Lung (tissue), 12 donors: Measurements from ENCODE around the gene MUC20. TPM values are rescaled to one million over a fixed set of nuclear protein-coding genes. Genes with fewer than 3 reads are reported as not detected.
"Not testable (repeated sequence)": the region's sequence is repeated elsewhere in the genome, so short reads cannot be mapped to it uniquely, and the experiment has no call there.

Experiments used
- ATAC-seq: fragments of 200-7000 bp; cut with Tn5 transposase; one replicate; pipeline ENCODE4 v1.9.1; 2020; ENCODE audit warnings: moderate number of reproducible peaks; ENCODE audit not compliant: insufficient read depth, low FRiP score
- DNase-seq, 3 donors: peaks; one replicate each; pipeline ENCODE4 v3.0.0-alpha.2; 2013 to 2017
- H3K27ac ChIP-seq, 2 donors: one replicate each; pipeline ENCODE4 v1.5.1; 2013; ENCODE audit warnings: mild to moderate bottlenecking in 2 of 2, moderate library complexity in 2 of 2, control low read depth in 1 of 2, inconsistent platforms in 1 of 2, low read depth in 1 of 2, low read length in 1 of 2
- H3K27me3 ChIP-seq, 3 donors: one replicate each; pipeline ENCODE4 v1.5.1; 2013; ENCODE audit warnings: low read length in 2 of 3; ENCODE audit not compliant: control insufficient read depth in 3 of 3, insufficient read depth in 3 of 3
- H3K36me3 ChIP-seq, 4 donors: one replicate each; pipeline ENCODE4 v1.5.1; 2013; ENCODE audit warnings: low read length in 4 of 4, mild to moderate bottlenecking in 1 of 4, moderate library complexity in 1 of 4; ENCODE audit not compliant: control insufficient read depth in 4 of 4, insufficient read depth in 4 of 4
- H3K4me1 ChIP-seq, 5 donors: one replicate each; pipeline ENCODE4 v1.5.1; 2013; ENCODE audit warnings: low read length in 5 of 5, mild to moderate bottlenecking in 2 of 5, moderate library complexity in 1 of 5; ENCODE audit not compliant: control insufficient read depth in 5 of 5, insufficient read depth in 5 of 5
- H3K4me3 ChIP-seq: one replicate; pipeline ENCODE4 v1.5.1; 2013; ENCODE audit warnings: mild to moderate bottlenecking, control low read depth, moderate library complexity
- H3K9ac ChIP-seq, 2 donors: one replicate each; pipeline ENCODE4 v1.5.1; 2013; ENCODE audit warnings: low read length in 2 of 2, control low read depth in 1 of 2; ENCODE audit not compliant: insufficient read depth in 1 of 2
- H3K9me3 ChIP-seq, 4 donors: one replicate each; pipeline ENCODE4 v1.5.1; 2013; ENCODE audit warnings: low read length in 3 of 4, mild to moderate bottlenecking in 1 of 4, moderate library complexity in 1 of 4; ENCODE audit not compliant: control insufficient read depth in 4 of 4, insufficient read depth in 3 of 4
- whole genome bisulfite sequencing, 2 donors: extraction: QIAGEN DNeasy Blood & Tissue Kit; methylation state at CpG; one replicate each; pipeline ENCODE4 v1.1.7; 2013; 5-methylcytosine and 5-hydroxymethylcytosine counted together
- polyA plus RNA-seq, 2 donors: library from polyadenylated mRNA; stranded (reverse); fragments of 200-250 nt; gene quantifications; one replicate each; pipeline ENCODE4 v1.2.1, GENCODE V29; 2013
- total RNA-seq, 2 donors: library from RNA; depleted of rRNA in 1 of 2; stranded (reverse); fragments of >200 nt in 1 of 2; gene quantifications; one replicate each; pipeline ENCODE4 v1.2.1, GENCODE V29; 2014 to 2021
- TF ChIP-seq, protein P1 (sequence below): IDR thresholded peaks from 2 replicates; pipeline ENCODE4 v1.5.1; 2012; ENCODE audit warnings: mild to moderate bottlenecking; ENCODE audit errors: control extremely low read depth, extremely low read depth
- donor health status: control.
- donor health status: control.
- donor health status: Bipolar disorder and iron deficiency.
- donor health status: healthy.
- donor health status: DM: yes; HTN: yes; CAD: no.

Gene MUC20
- total and polyA plus RNA-seq, 4 donors = 11.0 to 23.9 (median 18.2) TPM

DNA sequence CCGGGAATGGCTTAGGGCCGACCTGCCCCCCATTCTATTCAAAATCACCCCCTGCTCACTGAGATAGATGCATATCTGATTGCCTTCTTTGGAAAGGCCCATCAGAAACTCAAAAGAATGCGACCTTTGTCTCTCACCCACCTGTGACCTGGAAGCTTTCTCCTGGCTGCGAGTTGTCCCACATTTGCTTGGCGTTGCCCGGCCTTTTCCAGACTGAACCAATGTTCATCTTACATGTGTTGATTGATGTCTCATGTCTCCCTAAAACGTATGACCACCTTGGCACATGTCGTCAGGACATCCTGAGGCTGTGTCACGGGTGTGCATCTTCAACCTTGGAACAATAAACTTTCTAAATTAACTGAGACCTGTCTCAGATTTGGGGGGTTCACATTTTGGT, 3.4 kb upstream of the MUC20 start:
- WGBS, 2 donors = 77 to 78% methylated on average over 9 of the region's 9 CpGs
- Histone ChIP-seq H3K4me3 (no peak overlapping the region), H3K9me3 (no peaks in the 10 kb centered on the region), H3K9ac (no peak overlapping the region), H3K36me3 (peaks cover 0 to 9% (median 3%) of the 10 kb centered on the region in 4 donors), H3K27ac (no peak overlapping the region), H3K4me1 (no peaks in the 10 kb centered on the region), H3K27me3 (no peaks in the 10 kb centered on the region)
- TF ChIP-seq, protein P1, sequence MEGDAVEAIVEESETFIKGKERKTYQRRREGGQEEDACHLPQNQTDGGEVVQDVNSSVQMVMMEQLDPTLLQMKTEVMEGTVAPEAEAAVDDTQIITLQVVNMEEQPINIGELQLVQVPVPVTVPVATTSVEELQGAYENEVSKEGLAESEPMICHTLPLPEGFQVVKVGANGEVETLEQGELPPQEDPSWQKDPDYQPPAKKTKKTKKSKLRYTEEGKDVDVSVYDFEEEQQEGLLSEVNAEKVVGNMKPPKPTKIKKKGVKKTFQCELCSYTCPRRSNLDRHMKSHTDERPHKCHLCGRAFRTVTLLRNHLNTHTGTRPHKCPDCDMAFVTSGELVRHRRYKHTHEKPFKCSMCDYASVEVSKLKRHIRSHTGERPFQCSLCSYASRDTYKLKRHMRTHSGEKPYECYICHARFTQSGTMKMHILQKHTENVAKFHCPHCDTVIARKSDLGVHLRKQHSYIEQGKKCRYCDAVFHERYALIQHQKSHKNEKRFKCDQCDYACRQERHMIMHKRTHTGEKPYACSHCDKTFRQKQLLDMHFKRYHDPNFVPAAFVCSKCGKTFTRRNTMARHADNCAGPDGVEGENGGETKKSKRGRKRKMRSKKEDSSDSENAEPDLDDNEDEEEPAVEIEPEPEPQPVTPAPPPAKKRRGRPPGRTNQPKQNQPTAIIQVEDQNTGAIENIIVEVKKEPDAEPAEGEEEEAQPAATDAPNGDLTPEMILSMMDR = no peak
- DNase-seq (no peak), ATAC-seq (no peak)

DNA sequence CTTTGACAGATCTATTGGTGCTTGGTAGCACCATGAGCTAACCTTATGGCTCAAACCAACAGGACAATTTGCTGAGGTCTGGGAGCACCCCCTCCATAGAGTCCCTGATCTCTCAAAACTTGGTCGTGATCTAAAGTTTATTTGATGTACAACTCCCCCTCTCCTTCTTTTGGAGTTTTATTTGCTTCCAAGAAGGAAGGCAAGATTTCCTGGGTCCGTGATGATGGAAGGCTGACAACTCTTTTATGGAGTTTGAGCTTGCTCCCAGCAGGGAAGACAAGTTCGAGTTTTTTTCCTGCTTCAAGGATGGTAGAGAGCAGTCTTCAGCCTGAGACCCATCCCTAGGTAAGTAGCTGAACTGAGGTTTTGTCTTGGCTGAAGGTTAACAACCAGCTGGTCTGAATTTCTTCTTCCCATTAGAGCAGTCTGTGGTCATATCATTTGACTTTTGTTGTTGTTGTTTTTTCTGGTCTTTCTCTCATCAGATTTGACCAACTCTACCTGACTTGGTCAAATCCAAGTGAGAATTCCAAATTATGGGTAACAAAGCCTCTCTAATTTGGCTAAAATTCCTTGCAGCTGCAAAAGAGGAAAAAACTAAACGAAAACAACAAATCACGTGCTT, 2.8 kb upstream of the MUC20 start:
- no peak overlapping the region for H3K4me3 ChIP-seq
- H3K9me3 ChIP-seq = no peaks in the 10 kb centered on the region
- DNase-seq (no peak), ATAC-seq (no peak)
- no peaks in the 10 kb centered on the region for H3K4me1 ChIP-seq
- no peak overlapping the region for H3K27ac ChIP-seq
- TF ChIP-seq, protein P1 = no peak
- WGBS, 2 donors = 64 to 65% methylated on average over 5 of the region's 5 CpGs
- no peaks in the 10 kb centered on the region for H3K27me3 ChIP-seq
- H3K36me3 ChIP-seq = peaks cover 0 to 9% (median 3%) of the 10 kb centered on the region in 4 donors
- H3K9ac ChIP-seq = no peak overlapping the region

DNA sequence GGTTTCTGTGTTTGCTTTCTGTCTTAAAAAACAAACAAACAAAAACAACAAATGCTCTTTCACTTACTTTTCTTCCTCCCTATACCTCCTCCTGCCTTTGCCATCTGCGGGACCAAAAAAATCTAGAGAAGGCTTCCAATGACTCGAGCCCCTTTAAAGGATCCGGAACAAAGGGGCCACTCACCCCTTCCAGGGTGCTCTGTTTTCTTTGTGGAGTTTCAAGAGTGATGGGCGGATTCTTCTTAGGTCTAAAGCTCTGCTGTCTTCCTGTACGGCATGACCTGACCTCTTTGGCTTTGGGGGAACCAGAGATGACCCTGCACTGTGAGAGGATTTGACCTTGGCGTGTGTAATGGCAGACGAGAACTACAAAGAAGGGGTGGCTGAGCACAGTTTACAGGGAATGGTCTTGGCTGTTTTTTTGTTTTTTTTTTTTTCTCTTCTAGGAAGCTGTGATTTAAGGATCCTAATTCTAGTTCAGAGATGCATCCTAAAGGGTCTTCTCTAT, 2.2 kb upstream of the MUC20 start:
- Histone ChIP-seq H3K4me1 (no peaks in the 10 kb centered on the region), H3K27me3 (no peaks in the 10 kb centered on the region), H3K9ac (no peak overlapping the region), H3K9me3 (no peaks in the 10 kb centered on the region), H3K27ac (no peak overlapping the region), H3K4me3 (no peak overlapping the region), H3K36me3 (peaks cover 0 to 9% (median 3%) of the 10 kb centered on the region in 4 donors)
- TF ChIP-seq, protein P1 = no peak
- DNase-seq = no peak
- ATAC-seq = no peak
- WGBS, 2 donors = 71 to 79% methylated on average over 7 of the region's 7 CpGs

DNA sequence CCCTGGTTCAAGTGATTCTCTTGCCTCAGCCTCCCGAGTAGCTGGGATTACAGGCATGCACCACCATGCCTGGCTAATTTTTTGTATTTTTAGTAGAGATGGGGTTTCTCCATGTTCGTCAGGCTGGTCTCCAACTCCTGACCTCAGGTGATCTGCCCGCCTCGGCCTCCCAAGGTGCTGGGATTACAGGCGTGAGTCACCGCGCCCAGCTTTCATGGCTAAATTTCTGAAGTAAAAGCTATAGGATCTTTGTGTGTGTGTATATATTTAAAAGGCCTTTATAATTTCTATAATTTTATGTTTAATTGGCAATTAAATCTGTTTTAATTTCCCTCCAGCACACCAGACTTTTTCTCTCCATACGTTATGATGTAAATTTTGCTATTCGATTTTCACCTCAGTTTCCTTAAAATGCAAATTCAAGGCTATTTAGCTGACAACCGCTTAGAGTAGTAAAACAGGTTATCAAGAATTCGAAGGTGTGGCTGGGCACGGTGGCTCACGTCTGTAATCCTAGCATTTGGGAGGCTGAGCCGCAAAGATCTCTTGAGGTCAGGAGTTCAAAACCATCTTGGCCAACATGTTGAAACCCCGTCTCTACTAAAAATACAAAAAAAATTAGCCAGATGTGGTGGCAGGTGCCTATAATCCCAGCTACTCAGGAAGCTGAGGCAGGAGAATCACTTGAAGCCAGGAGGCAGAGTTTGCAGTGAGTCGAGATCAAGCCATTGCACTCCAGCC, 1.1 kb upstream of the MUC20 start:
- not testable (repeated sequence) for H3K36me3 ChIP-seq, H3K4me1 ChIP-seq, H3K27me3 ChIP-seq, H3K9me3 ChIP-seq, H3K27ac ChIP-seq, ATAC-seq, H3K4me3 ChIP-seq, DNase-seq, H3K9ac ChIP-seq
- WGBS, 2 donors = 83 to 86% methylated on average over 16 of the region's 16 CpGs

DNA sequence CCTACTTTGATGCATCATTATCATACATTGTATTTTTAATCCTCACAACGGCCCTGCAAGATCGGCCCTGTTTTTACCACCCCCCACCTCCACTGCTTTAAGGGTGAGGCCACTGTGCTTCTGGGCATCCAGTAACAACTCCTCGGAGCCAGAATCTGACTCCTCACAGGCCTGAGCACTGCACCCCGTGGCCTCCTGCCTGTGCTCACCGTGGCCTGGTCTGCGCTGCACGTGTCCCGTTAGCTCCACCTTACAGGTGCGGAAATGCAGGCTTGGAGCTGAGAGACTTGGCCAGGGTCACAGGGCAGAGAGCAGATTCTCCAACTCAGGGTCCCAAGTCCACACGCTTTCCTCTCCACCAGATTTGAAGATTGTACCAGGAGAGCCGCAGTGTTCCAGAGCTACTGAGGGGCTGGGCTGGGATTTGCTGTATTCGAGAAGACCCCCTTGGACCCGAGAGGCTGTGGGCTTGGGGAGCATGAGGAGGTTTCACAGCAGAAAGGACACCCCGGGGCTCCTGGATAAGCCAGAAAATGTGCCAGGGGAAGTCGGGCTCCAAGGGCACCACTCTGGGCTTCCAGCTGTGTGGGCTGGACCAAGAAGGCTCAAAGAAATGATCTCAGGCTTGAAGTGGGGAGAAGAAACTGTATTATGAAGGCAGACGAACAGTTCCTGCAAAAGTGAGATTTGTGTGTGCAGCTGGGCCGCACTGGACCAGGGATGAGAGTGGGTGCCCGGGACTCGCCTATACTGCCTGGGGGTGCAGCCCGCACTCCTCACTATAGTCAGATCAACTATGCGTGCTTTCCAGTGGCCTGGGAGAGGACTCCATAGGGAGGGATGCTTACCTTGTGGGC, 1.6 kb downstream of the MUC20 start:
- H3K27ac ChIP-seq, H3K36me3 ChIP-seq, H3K9ac ChIP-seq, ATAC-seq, H3K4me3 ChIP-seq, H3K4me1 ChIP-seq, H3K27me3 ChIP-seq, DNase-seq, H3K9me3 ChIP-seq: not testable (repeated sequence)
- WGBS, 2 donors = 89 to 90% methylated on average over 11 to 18 of the region's 21 CpGs
